Fibroblast of the conjunctiva (primary cell): ENCODE results near the gene MAP3K5.

Experiments used
- DNase-seq: peaks from one replicate; pipeline ENCODE4 v3.0.0-alpha.2; 2010; ENCODE audit warnings: low read depth

MAP3K5 gene

DNA sequence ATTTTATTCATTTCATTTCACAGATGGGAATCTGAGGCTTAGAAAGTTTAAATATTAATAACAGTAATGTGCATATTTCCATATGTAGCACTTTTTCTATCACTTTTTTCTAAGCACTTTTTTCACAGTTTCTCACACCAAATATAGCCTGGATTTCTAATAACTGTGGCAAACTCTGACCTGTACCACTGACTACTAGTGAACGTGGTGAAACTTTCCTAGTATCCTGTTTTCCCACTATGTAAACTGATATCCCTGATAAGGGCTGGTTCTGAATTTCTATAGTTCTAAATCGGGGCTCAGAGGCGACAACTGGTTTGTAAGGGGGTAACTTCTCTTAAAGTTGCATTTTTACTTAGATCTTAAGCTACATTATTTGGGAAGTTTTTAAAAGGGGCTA is 274.7 kb downstream of the MAP3K5 start:
- DNase-seq = no peak

DNA sequence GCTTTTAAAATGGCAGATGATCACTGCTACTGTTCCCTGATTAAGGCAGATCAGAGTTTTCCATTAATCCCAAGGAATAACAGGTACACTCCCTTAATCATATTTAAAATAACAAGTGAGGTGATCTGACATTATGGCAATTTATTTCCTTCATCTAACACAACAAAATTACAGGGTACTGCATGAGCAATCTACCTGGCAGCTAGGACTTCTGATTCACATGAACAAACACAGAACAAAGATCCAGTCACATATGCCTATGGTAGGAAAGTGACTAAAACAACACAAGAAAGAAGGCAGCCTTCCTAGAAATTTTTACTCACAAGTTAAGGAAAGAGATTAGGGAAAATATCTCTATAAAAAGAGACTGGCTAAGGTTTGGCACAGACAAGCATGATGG is 275.3 kb downstream of the MAP3K5 start:
- no peak for DNase-seq

DNA sequence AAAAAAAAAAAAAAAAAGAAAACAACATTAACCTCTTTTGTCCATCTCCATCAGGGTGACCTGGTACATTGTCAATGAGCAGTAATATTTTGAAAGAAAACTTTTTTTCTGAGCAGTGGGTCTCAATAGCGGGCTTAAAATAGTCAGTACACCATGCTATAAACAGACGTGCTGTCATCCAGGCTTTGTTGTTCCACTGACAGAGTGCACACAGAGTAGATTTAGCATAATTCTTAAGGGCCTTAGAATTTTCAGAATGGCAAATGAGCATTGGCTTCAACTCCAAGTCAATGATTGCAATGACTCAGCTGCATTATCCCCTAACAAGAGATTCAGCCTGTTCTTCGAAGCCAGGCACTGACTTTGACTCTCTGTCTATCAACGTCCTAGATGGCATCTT is 277.7 kb downstream of the MAP3K5 start:
- DNase-seq = no peak

DNA sequence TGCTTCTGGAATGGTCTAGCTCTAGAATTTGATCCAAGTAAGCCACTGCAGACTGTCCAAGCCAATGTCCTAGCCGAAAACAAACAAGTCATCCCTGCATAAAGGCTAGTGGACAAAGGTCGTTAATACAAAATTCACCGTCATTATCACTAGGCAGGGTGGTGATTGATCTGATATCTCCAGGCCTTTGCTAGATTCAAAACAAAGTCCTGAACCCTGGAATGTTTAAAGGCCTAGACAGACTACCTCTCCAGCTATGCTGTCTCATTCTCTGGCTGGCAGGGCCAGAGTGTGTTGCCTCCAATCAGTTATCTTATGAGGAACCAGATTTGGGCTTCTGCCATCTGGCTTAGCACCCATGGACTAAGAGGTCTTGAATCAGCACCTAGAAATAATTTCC is 280.4 kb downstream of the MAP3K5 start:
- no peak for DNase-seq

DNA sequence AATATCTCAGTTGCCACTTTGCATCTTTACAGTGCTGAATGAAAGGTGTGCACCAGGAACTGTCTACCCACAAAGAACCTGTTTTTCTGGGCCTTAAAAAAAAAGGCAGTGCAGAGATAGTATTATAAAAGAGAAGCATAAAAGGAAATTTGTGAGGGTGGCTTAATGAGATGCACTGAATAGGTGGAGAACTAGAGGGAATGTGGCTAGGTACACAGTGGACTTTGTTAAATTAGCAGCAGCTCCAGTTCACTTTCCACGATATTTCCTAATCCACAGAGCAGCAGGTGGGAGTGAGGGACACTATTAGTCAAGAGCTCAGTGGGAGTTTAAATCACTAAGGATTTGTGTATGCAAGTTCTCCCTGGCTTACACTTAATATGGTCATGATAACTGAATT is 280.9 kb downstream of the MAP3K5 start:
- no peak for DNase-seq

DNA sequence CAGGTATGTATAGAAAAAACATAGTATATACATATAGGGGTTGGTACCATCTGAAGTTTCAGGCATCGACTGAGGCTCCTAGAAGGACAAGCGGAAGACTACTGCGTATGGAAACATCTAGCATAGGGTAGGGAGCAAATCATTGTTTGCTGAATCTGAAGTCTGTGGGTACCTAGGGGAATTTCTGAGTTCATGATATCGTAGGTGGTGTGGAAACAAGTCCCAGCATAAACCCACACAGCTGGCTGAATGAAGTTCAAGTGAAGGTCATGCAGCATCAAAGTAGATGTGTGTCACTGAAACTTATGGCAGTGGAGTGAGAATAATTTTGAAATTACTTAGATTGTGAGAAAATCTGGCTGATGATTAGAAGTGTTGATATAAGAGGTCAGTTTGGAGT is 281.5 kb downstream of the MAP3K5 start:
- no peak for DNase-seq

DNA sequence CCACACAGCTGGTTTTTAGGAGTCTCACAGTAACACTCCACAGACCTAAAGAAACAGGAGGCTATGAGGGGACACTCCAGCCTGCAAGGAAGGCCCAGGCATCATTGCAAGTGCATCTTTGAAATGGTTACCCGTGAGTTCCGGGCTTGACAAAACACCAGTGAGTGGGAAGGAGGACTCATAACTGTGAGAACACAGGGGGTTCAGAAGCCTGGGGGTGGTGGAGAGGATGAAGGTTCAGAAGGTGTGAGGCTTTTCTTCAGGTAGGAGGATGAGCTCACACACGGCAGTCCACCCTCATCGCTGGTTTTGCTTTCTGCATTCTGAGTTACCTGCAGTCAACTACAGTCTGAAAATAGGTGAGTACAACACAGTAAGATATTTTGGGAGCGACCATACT is 282.0 kb downstream of the MAP3K5 start:
- no peak for DNase-seq

DNA sequence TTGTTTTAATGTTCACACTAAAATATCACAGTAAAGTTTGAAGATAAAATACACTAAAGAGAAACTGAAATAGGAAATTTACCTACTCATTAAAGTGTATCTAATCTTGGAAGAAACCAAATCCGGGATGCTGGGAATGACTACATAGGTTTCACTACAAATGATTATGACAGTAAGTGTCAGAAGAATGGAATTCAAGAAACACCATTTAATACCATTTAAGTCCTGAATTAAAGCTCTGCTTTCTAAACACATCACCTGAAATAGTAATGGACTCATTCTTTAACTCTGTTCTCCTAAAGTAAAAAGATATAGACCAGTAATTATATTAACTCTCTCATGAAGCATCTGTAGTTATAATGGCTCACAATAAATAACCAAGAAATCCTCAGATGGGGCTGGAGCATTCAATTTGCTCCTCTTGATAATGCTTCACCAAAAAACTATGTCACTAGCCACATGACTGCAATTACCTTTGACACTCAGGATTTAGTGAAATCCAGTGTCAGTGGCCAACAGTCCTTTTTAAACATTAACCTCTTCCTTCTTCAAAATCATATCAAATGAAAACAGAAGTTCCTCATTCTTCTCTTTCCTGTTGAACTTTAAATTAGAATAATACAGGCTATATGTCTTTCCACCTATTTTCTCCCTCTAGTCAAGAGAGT is 283.4 kb downstream of the MAP3K5 start:
- no peak for DNase-seq
